DND-41 (cell line): ENCODE results near the gene LMF2.
"Not testable (repeated sequence)": the region's sequence is repeated elsewhere in the genome, so short reads cannot be mapped to it uniquely, and the experiment has no call there.

Source experiments
- ATAC-seq: fragments of 200-7000 bp; cut with Tn5 transposase; 3 replicates; pipeline ENCODE4 v1.9.1; 2021; ENCODE audit warnings: low read depth; ENCODE audit not compliant: insufficient read depth
- DNase-seq: peaks from one replicate; pipeline ENCODE4 v3.0.0-alpha.2; 2020
- H2AFZ ChIP-seq: 2 replicates; pipeline ENCODE4 v1.6.0; 2012; ENCODE audit warnings: low read depth, low read length
- H3K27ac ChIP-seq: 2 replicates; pipeline ENCODE4 v1.5.1; 2012; ENCODE audit warnings: low read length, inconsistent platforms
- H3K27me3 ChIP-seq: fragments of 200-600 bp; sonication (generic); 2 replicates; pipeline ENCODE4 v1.6.0; 2012; ENCODE audit warnings: low read length, mild to moderate bottlenecking, inconsistent platforms; ENCODE audit not compliant: insufficient read depth, poor library complexity
- H3K36me3 ChIP-seq: 2 replicates; pipeline ENCODE4 v1.5.1; 2012; ENCODE audit warnings: low read length, inconsistent platforms; ENCODE audit not compliant: insufficient read depth
- H3K4me1 ChIP-seq: 2 replicates; pipeline ENCODE4 v1.5.1; 2012; ENCODE audit warnings: mild to moderate bottlenecking, low read length; ENCODE audit not compliant: insufficient read depth
- H3K4me2 ChIP-seq: 2 replicates; pipeline ENCODE4 v1.6.0; 2012; ENCODE audit warnings: mild to moderate bottlenecking, moderate library complexity, low read length, inconsistent platforms; ENCODE audit not compliant: insufficient read depth
- H3K4me3 ChIP-seq, 2 experiments: fragments of 200-600 bp in 1 of 2; shearing (Covaris generic) in 1 of 2; 2 replicates each; pipeline ENCODE4 v1.5.1; 2012 to 2016; ENCODE audit warnings: inconsistent platforms in 2 of 2, low read length in 2 of 2, mild to moderate bottlenecking in 2 of 2, low read depth in 1 of 2, moderate library complexity in 1 of 2
- H3K79me2 ChIP-seq: 2 replicates; pipeline ENCODE4 v1.6.0; 2012; ENCODE audit warnings: low read length, inconsistent platforms; ENCODE audit not compliant: insufficient read depth
- H3K9ac ChIP-seq: 2 replicates; pipeline ENCODE4 v1.6.0; 2012; ENCODE audit warnings: low read depth, mild to moderate bottlenecking, inconsistent platforms, low read length, moderate library complexity
- H3K9me3 ChIP-seq: 2 replicates; pipeline ENCODE4 v1.5.1; 2012; ENCODE audit warnings: low read length, moderate library complexity, mild to moderate bottlenecking, inconsistent platforms; ENCODE audit not compliant: insufficient read depth, severe bottlenecking
- H4K20me1 ChIP-seq: 2 replicates; pipeline ENCODE4 v1.6.0; 2012; ENCODE audit warnings: low read length; ENCODE audit not compliant: insufficient read depth
- CTCF ChIP-seq: IDR thresholded peaks from 2 replicates; pipeline ENCODE4 v1.5.1; 2012; ENCODE audit warnings: borderline replicate concordance, low read length, moderate library complexity, mild to moderate bottlenecking; ENCODE audit not compliant: poor library complexity, severe bottlenecking; ENCODE audit errors: extremely low read depth
- EZH2 ChIP-seq: IDR thresholded peaks from 3 replicates; pipeline ENCODE4 v1.6.1; 2012; ENCODE audit warnings: borderline replicate concordance, low read depth, mild to moderate bottlenecking, moderate library complexity, low read length, inconsistent platforms; ENCODE audit not compliant: severe bottlenecking

Gene LMF2

GRCh38 chr22:50522806-50523438 lies 15.4 kb upstream of the LMF2 start:
- Histone ChIP-seq H3K79me2 (peaks cover 52% of the 10 kb centered on the region), H3K4me1 (peaks cover 40% of the 10 kb centered on the region), H3K9me3 (no peaks in the 10 kb centered on the region), H4K20me1 (peaks cover 46% of the 10 kb centered on the region), H3K27me3 (no peaks in the 10 kb centered on the region), H3K27ac (no peak overlapping the region), H3K4me3 (no peak overlapping the region), H3K4me2 (no peak overlapping the region), H2AFZ (no peak overlapping the region), H3K9ac (no peak overlapping the region), H3K36me3 (peaks cover 58% of the 10 kb centered on the region)
- TF ChIP-seq CTCF (no peak), EZH2 (no peak)
- ATAC-seq (no peak), DNase-seq (no peak)

- H3K27ac ChIP-seq: no peak overlapping the region
- peaks cover 64% of the 10 kb centered on the region for H3K36me3 ChIP-seq
- no peak for ATAC-seq
- peaks cover 37% of the 10 kb centered on the region for H3K4me1 ChIP-seq
- no peak overlapping the region for H2AFZ ChIP-seq
- H3K4me2 ChIP-seq: no peak overlapping the region
- peaks cover 57% of the 10 kb centered on the region for H3K79me2 ChIP-seq
- no peaks in the 10 kb centered on the region for H3K27me3 ChIP-seq
- H3K9me3 ChIP-seq: no peaks in the 10 kb centered on the region
- peaks cover 53% of the 10 kb centered on the region for H4K20me1 ChIP-seq
- no peak overlapping the region for H3K9ac ChIP-seq
- DNase-seq: no peak
- no peak for TF ChIP-seq EZH2
- no peak overlapping the region for H3K4me3 ChIP-seq
Observed at GRCh38 chr22:50522208-50522805, 14.8 kb upstream of the LMF2 start.

GRCh38 chr22:50521710-50522109 lies 14.2 kb upstream of the LMF2 start:
- ATAC-seq (no peak), DNase-seq (no peak)
- H3K79me2 ChIP-seq: peaks cover 59% of the 10 kb centered on the region
- H2AFZ ChIP-seq: no peak overlapping the region
- H3K4me3 ChIP-seq: no peak overlapping the region
- peaks cover 70% of the 10 kb centered on the region for H3K36me3 ChIP-seq
- H3K4me1 ChIP-seq: peaks cover 31% of the 10 kb centered on the region
- H3K4me2 ChIP-seq: no peak overlapping the region
- H3K27me3 ChIP-seq: no peaks in the 10 kb centered on the region
- H3K9me3 ChIP-seq: no peaks in the 10 kb centered on the region
- H3K27ac ChIP-seq: no peak overlapping the region
- TF ChIP-seq CTCF (no peak), EZH2 (no peak)
- H3K9ac ChIP-seq: no peak overlapping the region
- H4K20me1 ChIP-seq: peaks cover 58% of the 10 kb centered on the region

GRCh38 chr22:50520826-50521453 lies 13.4 kb upstream of the LMF2 start:
- TF ChIP-seq CTCF: no peak
- TF ChIP-seq EZH2: no peak
- Histone ChIP-seq H3K9ac (no peak overlapping the region), H2AFZ (no peak overlapping the region), H3K36me3 (peaks cover 78% of the 10 kb centered on the region), H3K79me2 (peaks cover 60% of the 10 kb centered on the region), H4K20me1 (peaks cover 66% of the 10 kb centered on the region), H3K27me3 (no peaks in the 10 kb centered on the region), H3K4me3 (no peak overlapping the region), H3K4me2 (no peak overlapping the region), H3K9me3 (no peaks in the 10 kb centered on the region), H3K4me1 (peaks cover 25% of the 10 kb centered on the region), H3K27ac (no peak overlapping the region)
- DNase-seq: no peak
- no peak for ATAC-seq

GRCh38 chr22:50520184-50520583 lies 12.7 kb upstream of the LMF2 start:
- H3K9me3 ChIP-seq, H2AFZ ChIP-seq, H3K27me3 ChIP-seq, ATAC-seq, H3K9ac ChIP-seq, H3K27ac ChIP-seq, H3K4me3 ChIP-seq, DNase-seq, H3K4me2 ChIP-seq: not testable (repeated sequence)
- Histone ChIP-seq H3K36me3 (peaks cover 82% of the 10 kb centered on the region), H3K4me1 (peaks cover 25% of the 10 kb centered on the region), H4K20me1 (peaks cover 70% of the 10 kb centered on the region), H3K79me2 (peaks cover 63% of the 10 kb centered on the region)
